SK-N-MC (cell line): Measurements from ENCODE around the gene ADAP1.
"Not testable (repeated sequence)": the region's sequence is repeated elsewhere in the genome, so short reads cannot be mapped to it uniquely, and the experiment has no call there.

Source experiments
- DNase-seq: peaks from one replicate; pipeline ENCODE4 v3.0.0-alpha.2; 2011; ENCODE audit warnings: low read depth, low spot score
- H3K27ac ChIP-seq: fragments of 200-600 bp; sonication (generic); 2 replicates; pipeline ENCODE4 v1.5.1; 2016; ENCODE audit warnings: mixed run types
- H3K36me3 ChIP-seq: fragments of 200-600 bp; sonication (generic); 2 replicates; pipeline ENCODE4 v1.6.1; 2017; ENCODE audit warnings: antibody characterized with exemption, low read length, mixed read lengths; ENCODE audit not compliant: insufficient read depth
- H3K4me3 ChIP-seq: fragments of 200-600 bp; sonication (generic); 2 replicates; pipeline ENCODE4 v1.5.1; 2016
- H3K9ac ChIP-seq: fragments of 200-600 bp; sonication (generic); 2 replicates; pipeline ENCODE4 v1.8.0; 2017; ENCODE audit warnings: mixed run types, mixed read lengths; ENCODE audit not compliant: insufficient read length
- H3K9me3 ChIP-seq: fragments of 200-600 bp; sonication (generic); 2 replicates; pipeline ENCODE4 v1.6.1; 2017; ENCODE audit warnings: low read depth, mild to moderate bottlenecking, antibody characterized with exemption, low read length, moderate library complexity, mixed read lengths
- EZH2 ChIP-seq: fragments of 200-600 bp; sonication (generic); IDR thresholded peaks from one replicate; pipeline ENCODE4 v1.6.1; 2017; ENCODE audit warnings: antibody characterized with exemption
- FOXP2 ChIP-seq: optimal IDR thresholded peaks from 2 replicates; pipeline ENCODE3; 2011; ENCODE audit warnings: mild to moderate bottlenecking, moderate library complexity; ENCODE audit not compliant: insufficient read depth; ENCODE audit errors: extremely low read length, control extremely low read depth
- POLR2AphosphoS5 ChIP-seq: IDR thresholded peaks from 2 replicates; pipeline ENCODE4 v1.6.1; 2012; ENCODE audit warnings: mild to moderate bottlenecking, low read depth, low read length, borderline replicate concordance

ADAP1 gene

DNA sequence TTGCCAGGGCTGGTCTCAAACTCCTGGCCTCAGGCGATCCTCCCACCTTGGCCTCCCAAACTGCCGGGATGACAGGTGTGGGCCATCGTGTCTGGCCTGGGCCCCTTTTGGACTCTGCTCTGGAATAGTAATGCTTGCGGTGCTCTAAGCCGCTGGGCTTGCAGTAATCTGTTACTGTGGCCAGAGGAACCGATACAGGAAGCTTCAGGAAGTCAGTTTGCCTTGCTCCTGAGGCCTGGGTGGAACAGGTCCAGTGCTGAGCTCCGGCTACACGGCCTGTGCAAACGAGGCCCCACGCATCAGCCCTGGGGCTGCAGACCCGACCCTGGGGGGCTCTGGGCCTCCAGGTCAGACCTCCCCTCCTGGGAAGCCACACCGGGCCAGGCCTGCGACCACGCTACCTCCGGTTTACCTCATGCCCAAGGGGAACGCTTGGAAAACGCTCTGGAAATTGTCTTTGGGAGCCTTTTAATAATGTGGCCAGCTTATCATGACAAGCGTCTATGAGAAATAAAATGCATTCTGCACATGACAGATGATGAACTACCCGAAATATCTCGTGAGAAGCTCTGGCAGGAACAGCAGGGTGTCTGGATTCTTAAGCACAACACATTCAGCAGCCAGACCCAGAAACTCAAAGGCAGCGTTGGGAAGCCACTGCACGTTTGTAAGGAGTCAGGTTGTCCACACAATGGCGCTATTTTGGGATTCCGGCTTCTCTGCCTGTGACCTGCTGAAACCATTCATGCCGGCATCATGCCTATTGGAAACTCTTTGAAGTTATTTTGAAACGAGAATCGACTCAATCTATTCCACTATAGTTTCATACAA is 10.1 kb upstream of the ADAP1 start:
- H3K9me3 ChIP-seq: no peaks in the 10 kb centered on the region
- H3K9ac ChIP-seq: peak overlapping the region; percentile 58
- peak overlapping the region; percentile 82 for H3K27ac ChIP-seq
- H3K4me3 ChIP-seq: peak overlapping the region; percentile 4
- peak; percentile 76 for DNase-seq
- TF ChIP-seq FOXP2: no peak
- no peak; the same call in 1 of the 2 replicates for TF ChIP-seq POLR2AphosphoS5
- TF ChIP-seq EZH2: no peak
- peaks cover 27% of the 10 kb centered on the region for H3K36me3 ChIP-seq

DNA sequence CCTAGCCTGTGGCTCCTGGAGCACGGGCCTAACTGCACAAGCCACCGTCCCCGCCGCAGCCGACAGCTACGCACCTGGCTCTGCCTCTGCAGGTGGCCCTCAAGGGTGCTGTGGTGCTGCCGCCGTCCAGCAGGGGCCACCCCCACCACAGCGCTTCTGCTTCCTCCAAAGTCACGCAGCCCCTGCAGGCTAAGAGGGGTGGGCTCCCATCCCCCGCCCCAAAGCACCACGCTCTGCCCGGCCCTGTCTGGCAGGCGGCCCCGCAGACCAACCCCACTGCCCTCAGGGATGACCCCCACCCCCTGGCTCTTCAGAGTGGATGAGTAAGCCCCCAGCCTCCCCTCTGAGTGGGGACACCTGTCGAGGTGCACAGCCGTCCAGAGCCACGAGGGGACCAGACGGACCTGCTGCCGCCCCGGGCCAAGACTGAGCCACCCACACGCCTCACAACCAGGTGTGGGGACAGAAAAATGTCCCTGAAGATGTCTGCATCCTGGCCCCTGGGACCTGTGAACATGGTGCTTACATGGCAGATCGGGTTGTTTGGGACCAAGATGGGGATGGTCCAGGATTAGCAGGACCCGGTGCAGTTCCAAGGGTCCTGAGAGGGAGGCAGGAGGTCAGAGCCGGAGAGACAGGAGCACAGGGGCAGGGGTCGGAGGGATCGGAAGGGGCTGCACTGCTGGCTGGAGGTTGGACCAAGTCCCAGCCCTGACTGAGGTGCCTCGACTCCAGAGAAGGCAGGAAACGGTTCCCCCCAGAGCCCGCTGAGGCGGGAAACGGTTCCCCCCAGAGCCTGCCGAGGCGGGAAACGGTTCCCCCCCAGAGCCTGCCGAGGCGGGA is 9.0 kb upstream of the ADAP1 start:
- no peak overlapping the region for H3K9ac ChIP-seq
- no peak overlapping the region for H3K27ac ChIP-seq

GRCh38 chr7:962401-963081 is 8.1 kb upstream of the ADAP1 start:
- Histone ChIP-seq H3K36me3 (peaks cover 11% of the 10 kb centered on the region; the same call in 1 of the 2 replicates), H3K9me3 (no peaks in the 10 kb centered on the region), H3K27ac (no peak overlapping the region), H3K4me3 (no peak overlapping the region), H3K9ac (no peak overlapping the region)
- DNase-seq: no peak
- no peak for TF ChIP-seq POLR2AphosphoS5

More for the DNA sequence above, 9.0 kb upstream of the ADAP1 start:
- no peaks in the 10 kb centered on the region for H3K9me3 ChIP-seq
- H3K4me3 ChIP-seq: no peak overlapping the region
- TF ChIP-seq FOXP2: no peak
- TF ChIP-seq EZH2: no peak
- TF ChIP-seq POLR2AphosphoS5: no peak
- H3K36me3 ChIP-seq: peaks cover 19% of the 10 kb centered on the region
- DNase-seq: no peak

- Histone ChIP-seq H3K36me3 (peaks cover 4% of the 10 kb centered on the region; the same call in 1 of the 2 replicates), H3K4me3 (no peak overlapping the region), H3K9ac (no peak overlapping the region), H3K27ac (no peak overlapping the region), H3K9me3 (no peaks in the 10 kb centered on the region)
- TF ChIP-seq POLR2AphosphoS5: no peak
- no peak for TF ChIP-seq FOXP2
- no peak for TF ChIP-seq EZH2
- no peak for DNase-seq
Observed at GRCh38 chr7:961546-962400, 7.3 kb upstream of the ADAP1 start.

GRCh38 chr7:960972-961371 is 6.5 kb upstream of the ADAP1 start:
- H3K36me3 ChIP-seq, H3K4me3 ChIP-seq, DNase-seq, H3K9me3 ChIP-seq, H3K27ac ChIP-seq, H3K9ac ChIP-seq: not testable (repeated sequence)

DNA sequence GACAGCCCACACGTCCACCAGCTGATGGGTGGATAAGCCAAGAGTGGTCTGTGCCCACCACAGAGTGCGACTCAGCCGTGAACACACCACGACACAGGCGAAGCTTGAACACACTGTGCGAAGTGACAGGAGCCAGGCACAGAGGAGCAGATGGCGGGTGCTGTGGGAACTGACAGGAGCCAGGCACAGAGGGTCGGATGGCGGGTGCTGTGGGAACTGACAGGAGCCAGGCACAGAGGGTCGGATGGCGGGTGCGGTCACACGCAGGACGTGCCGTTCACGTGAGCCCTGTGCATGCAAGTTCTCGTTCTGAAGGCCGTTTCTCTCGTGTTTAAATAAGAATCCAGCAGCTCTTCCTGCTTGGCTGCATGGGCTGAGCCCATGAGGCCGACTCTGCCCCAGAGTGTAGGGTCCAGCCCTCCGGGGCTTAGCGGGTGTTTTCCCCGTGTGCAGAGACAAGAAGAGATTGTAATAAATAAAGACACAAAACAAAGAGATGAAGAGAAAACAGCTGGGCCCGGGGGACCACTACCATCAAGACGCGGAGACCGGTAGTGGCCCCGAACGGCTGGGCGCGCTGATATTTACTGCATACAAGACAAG is 5.9 kb upstream of the ADAP1 start:
- Histone ChIP-seq H3K9me3 (no peaks in the 10 kb centered on the region), H3K9ac (no peak overlapping the region), H3K4me3 (no peak overlapping the region), H3K36me3 (no peaks in the 10 kb centered on the region), H3K27ac (no peak overlapping the region)
- no peak for TF ChIP-seq POLR2AphosphoS5
- no peak for TF ChIP-seq EZH2
- no peak for TF ChIP-seq FOXP2
- DNase-seq: no peak

DNA sequence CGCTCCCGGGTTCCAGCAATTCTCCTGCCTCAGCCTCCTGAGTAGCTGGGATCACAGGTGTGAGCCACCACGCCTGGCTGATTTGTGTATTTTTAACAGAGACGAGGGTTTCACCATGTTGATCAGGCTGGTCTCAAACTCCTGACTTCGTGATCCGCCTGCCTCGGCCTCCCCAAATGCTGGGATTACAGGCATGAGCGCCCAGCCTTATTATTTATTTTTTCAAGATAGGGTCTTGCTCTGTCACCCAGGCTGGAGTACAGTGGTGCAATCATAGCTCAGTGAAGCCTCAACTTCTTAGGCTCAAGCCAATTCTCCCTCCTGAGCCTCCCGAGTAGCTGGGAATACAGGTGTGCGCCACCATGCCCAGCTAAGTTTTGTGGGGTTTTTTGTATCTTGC is 5.3 kb upstream of the ADAP1 start:
- H3K9ac ChIP-seq, H3K4me3 ChIP-seq, H3K36me3 ChIP-seq, H3K9me3 ChIP-seq, DNase-seq, H3K27ac ChIP-seq: not testable (repeated sequence)

DNA sequence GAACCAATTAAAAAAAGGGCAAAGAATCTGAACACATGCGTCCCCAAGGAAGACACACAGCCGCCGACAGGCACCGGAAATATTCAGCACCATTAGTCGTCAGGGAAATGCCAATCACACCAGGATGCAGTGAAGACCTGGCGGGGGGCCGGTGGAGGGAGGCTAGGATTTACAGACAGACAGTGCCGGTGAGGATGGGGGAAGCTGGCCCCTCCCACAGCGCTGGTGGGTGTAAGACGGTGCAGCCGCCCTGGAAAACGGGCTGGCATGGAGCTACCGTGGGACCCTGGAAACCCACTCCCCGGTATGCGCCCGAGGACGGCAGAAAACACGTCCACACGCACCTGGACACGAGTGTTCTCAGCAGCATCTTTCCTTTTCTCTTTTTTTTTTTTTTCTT is 4.8 kb upstream of the ADAP1 start:
- Histone ChIP-seq H3K9me3 (no peaks in the 10 kb centered on the region), H3K36me3 (no peaks in the 10 kb centered on the region), H3K27ac (no peak overlapping the region), H3K4me3 (0 out of 2 replicates have a peak overlapping the region, but pooled peaks have one; percentile 42), H3K9ac (no peak overlapping the region)
- DNase-seq: peak; percentile 18
- TF ChIP-seq EZH2: no peak
- TF ChIP-seq FOXP2: peak; percentile 37
